ENCODE measurements around the gene BICD2.
A peak's percentile ranks its signal among the peaks of the same experiment; 100 is the strongest.
"Not testable (repeated sequence)": the region's sequence is repeated elsewhere in the genome, so short reads cannot be mapped to it uniquely, and the experiment has no call there.

The BICD2 gene

DNA sequence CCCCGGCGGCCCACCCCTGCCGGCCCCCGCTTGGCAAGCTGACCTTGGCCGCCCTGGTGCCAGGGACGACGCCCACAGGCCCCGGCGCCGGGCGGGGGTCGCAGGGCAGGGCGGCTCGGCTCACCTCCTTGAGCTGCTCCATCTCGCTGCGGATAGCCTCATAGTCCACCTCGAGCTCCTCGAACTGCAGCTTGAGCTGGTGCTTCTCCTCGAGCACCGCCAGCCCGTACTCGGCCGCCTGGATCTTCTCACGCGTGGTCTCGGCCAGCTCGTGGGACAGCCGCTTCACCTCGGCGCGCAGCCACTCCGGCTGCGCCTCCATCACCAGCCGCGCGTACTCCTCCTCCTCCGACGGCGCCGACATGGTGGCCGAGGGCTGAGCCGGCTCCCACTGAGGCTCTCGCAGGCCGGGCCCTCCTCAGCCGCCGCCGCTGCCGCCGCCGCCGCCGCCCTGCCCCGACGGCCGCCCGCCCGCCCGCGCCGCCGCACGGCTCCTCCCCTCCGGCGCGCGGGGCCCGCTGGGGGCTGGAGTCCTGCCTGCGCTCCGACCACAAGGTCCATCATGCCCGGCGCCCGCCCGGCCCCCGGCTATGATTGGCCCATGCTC is at the start of gene BICD2:
Gene BICD2, minus strand, starts transcription at position 453 of the 607 bp plus-strand sequence. Its CDS starts 89 bp downstream, at position 364.
- no peak for DNase-seq (ENCODE audit: low read depth in 2 of 2, low spot score in 1 of 2)

DNA sequence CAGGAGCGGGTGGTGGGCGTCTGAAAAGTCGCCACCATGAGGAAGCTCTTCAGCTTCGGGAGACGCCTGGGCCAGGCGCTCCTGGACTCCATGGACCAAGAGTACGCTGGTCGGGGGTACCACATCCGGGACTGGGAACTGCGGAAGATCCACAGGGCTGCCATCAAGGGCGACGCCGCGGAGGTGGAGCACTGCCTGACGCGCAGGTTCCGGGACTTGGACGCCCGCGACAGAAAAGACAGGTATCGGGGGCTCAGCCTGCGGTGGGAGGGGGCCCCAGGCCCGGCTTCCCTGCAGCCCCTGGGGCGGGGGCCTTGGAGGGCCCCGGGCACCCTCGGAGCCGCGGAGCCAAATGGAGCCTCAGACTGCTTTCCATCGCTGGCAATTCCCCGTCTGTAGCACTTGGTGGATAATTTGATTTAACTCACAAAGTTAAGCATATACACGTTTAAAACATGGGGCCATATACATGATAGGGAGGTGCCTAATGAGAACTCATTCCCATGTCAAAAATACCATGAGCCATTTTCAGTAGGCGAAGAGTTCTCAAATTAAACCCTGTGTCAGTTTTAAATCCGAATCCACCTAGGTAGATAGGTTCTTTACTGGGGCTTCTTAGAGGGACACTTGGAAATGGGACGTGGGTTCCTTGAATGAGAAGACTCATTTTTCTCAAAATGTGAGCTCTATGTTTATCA is 45.1 kb upstream of the BICD2 start:
- not testable (repeated sequence) for DNase-seq (ENCODE audit: low read depth in 2 of 2, low spot score in 1 of 2)

DNA sequence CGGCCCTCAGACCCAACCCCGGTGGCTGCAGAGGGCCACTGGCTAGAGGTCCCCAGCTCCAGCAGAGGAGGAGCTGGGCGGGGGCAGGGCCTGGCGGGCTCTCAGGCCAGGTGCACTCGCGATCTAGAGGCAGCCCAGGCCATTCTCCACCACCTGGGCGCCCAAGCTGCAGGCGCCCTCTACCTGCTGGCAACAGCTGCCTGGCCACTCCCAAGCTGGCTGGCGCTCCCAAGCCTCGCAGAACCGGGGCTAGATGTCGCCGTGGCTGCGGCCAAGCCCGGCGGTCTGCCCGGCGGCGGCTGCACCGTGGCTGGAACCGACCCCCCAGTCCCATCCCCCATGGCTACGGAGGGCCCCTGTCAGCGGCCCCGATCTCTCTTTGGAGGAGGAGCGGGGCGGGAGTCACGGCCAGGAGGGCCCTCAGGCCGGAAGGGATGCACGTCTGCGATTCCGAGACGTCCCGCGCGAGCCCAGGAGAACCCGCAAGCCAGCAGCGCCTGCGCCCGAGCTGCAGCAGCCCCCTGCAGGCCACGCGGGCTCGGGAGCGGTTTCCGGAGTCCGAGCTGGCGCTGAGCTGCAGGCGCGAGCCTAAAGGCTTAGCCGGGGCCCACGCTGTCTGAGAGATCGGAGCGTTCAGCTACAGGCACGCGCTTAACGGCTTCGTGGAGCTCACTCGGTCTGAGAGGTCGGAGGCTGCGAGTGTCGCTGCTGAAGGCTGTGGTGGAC is 44.3 kb upstream of the BICD2 start:
- no peak for DNase-seq (ENCODE audit: low read depth in 2 of 2, low spot score in 1 of 2)

DNA sequence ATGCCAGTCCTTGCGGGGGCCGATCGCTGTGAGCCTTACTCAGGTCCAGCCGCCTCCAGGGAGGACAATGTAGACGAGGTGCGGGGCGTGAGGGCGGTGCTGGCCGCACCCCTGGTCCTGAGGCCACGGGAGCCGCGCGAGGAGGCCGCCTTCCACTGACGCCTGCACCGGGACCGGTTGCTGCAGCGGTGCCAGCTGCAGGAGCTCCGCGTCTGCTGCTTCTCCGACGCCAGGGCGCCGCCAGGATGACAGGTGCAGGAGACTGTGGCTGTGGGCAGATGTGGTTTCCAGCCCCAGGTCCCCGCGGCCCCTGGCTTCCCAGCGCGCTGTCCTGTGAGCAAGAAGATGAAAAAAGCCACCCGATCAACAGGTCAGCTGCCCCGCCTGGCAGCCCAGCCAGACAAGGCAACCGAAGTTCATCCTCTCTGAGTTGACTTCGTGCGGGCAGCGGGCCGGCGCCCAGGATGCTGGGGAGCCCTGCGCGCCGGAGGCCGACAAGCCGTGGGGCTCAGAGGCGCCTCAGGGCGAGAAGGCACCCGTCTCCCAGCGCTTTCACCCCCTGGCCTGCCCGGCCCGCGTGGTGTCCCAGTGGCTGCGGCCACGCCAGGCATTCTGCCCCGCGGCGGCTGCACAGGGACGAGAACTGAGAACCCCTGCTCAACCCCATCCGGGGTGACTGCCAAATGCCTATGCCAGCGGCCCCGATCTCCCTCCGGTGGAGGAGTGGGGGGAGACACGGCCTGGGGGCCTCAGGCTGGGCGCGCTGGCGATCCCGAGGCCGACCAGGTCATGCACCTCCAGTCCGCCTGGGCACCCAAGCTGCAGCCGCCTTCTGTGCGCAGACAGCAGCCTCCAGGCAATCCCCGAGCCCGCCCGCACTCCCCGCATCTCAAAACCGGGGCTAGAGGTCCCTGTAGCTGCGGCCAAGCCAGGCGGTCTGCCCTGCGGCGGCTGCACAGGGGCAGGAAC is 43.4 kb upstream of the BICD2 start:
- no peak for DNase-seq (ENCODE audit: low read depth in 2 of 2, low spot score in 1 of 2)

DNA sequence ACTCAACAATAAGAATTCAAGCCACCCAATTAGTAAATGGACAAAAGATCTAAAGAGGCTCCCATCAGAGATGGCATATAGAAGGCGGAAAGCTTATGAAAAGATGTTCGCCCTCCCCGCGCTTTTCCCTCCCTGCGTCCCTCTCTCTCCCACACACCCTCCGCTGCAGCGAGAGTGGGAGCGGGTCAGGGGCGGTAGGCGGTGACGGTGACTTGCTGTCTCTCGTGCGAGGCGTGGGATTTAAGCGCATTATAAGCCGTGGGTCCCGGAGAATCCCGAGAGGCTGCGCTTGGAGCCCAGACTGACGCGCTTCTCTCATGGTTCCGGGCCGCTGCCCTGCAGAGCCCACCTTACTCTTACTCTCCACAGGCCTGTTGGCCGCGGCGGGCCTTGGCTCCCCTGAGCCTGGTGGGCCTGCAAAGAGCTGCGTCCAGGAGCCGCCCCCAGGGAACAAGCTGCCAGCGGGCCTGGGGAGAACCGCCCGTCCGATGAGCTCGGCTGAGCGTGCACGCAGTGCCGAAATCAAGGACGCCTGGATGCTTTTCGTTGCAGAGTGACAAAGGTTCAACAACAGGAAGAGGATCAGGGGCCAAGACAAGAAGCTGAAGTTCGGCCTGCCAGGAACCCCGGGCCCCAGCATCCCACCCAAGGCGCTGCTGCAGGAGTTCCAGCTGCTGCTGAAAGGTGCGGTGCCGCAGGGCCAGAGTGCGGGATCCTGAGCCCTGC is 42.6 kb upstream of the BICD2 start:
- DNase-seq (ENCODE audit: low read depth in 2 of 2, low spot score in 1 of 2) = no peak

DNA sequence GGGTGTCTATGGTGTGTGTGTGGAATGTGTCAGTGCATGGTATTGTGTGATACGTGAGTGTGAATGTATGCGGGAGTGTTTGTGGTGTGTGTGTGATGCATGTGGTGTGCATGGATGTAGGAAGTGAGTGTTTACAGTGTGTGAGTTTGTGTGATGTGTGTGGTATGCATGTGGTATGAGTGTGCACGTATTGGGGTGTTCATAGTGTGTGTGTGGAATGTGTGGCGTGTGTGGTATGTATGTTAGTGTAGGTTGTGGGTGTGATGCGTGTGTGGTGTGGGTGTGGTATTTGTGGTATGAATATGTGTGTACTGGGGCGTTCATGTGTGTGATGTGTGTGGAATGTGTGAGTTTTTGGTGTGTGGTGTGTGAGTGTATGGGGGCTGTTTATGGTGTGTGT is 40.1 kb upstream of the BICD2 start:
- DNase-seq (ENCODE audit: low read depth in 2 of 2, low spot score in 1 of 2) = no peak

DNA sequence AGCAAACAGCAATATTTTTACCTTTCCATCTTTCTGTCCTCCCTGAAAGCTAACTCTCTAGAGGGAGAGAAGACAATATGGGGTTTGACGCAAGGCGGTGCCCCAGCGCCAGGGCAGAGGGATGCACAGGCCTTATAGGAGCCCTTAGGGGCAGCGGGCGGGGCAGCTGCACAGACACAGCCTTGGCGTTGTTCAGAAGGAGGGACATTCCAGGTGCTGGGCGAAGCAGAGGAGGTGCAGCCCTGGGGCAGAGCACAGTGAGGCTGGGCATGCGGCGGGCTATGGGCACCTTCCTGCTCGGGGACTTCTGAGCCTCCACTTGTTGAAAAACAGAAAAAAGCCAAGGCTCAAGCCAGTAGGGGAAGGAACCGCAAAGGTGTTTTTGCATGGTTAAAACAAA is 33.7 kb upstream of the BICD2 start:
- no peak for DNase-seq (ENCODE audit: low read depth in 2 of 2, low spot score in 1 of 2)

DNA sequence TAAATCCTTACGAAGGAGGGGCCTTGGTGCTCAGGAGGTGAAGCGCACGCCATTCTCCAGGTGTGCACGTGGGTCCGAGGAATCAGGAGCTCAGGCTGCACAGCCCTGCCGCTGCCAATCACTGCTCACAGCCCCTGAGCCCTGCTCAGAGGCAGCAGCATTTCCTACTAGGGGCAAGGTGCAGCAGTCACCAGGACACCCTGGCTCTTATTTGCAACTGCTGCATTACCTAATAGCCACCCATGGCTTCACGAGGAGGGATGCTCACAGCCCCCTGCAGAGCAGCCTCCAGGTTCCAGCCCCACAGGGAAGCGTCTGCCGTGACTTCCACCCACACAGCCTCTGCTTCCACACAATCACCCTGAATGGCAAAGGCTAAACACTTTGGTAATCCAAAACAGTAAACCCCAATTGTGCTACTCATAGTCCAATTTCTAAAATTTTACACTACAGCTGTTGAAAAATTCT is 31.7 kb upstream of the BICD2 start:
- DNase-seq (ENCODE audit: low read depth in 2 of 2, low spot score in 1 of 2) = not testable (repeated sequence)

DNA sequence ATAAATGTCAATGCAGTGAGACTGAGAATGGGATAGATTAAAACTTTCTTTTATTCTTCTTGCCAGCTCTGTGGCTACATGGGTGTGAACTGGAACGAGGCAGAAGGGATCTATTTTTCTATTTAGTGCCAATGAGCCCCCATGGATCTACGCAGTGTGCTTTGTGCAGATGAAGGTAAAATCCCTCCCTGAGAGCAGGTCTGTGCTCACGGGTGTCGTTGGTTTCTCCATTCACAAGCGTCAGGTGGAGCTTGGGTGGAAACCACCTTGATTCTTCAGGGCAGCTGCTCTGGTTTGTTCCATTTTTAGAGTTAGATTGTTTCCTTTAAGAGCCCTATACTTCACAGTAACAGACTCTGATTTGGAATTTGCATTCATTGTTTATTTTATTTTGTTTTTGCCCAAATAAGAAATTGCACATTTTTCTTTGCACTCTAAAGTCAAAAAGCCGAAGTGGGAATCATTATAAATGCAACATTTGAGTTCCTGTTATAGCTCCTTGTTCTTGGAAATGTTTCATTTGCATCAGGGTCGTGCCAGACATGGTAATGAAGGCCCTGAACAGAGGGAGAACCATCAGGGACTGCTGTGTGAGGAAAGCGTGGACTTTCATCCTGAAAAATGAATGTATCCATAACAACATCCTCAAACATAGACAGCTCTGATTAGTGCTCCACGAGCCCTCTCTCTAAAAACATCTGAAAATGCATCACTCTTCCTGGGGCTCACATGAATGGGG is 31.1 kb upstream of the BICD2 start:
- no peak for DNase-seq (ENCODE audit: low read depth in 2 of 2, low spot score in 1 of 2)

DNA sequence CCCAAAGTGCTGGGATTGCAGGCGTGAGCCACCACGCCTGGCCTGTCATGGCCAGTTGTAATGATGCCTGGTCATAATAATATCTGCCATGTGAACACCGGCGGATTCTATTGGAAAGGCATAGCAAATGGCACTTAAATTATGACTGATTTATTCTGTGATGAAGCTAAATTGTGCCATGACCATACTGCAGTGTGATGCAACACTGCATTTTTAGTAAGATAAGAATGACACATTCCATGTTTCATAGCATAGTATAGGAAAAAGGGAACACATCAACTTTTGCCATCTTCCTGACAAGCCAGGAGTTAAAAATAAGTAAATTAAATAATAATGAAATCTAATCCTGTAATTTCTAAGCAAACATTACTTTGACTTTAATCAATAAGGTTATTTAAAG is 30.4 kb upstream of the BICD2 start:
- DNase-seq (ENCODE audit: low read depth in 2 of 2, low spot score in 1 of 2) = no peak

DNA sequence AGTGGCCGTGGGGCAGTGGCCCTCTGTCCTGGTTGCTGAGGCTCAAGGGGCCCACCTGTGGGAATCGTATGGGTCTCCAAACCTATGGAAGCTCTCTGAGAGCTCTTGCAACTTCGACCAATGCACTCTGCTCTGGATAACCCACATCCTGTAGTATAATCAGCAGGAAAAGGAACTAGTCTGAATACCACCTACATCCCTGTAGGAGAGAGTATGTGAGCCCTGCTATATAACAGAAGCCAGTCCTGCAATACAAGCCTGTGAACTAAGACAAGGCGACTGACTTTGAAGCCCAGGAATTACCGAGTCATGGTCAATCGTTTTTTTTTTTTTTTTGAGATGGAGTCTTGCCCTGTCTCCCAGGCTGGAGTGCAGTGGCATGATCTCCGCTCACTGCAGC is 29.8 kb upstream of the BICD2 start:
- no peak for DNase-seq (ENCODE audit: low read depth in 2 of 2, low spot score in 1 of 2)

DNA sequence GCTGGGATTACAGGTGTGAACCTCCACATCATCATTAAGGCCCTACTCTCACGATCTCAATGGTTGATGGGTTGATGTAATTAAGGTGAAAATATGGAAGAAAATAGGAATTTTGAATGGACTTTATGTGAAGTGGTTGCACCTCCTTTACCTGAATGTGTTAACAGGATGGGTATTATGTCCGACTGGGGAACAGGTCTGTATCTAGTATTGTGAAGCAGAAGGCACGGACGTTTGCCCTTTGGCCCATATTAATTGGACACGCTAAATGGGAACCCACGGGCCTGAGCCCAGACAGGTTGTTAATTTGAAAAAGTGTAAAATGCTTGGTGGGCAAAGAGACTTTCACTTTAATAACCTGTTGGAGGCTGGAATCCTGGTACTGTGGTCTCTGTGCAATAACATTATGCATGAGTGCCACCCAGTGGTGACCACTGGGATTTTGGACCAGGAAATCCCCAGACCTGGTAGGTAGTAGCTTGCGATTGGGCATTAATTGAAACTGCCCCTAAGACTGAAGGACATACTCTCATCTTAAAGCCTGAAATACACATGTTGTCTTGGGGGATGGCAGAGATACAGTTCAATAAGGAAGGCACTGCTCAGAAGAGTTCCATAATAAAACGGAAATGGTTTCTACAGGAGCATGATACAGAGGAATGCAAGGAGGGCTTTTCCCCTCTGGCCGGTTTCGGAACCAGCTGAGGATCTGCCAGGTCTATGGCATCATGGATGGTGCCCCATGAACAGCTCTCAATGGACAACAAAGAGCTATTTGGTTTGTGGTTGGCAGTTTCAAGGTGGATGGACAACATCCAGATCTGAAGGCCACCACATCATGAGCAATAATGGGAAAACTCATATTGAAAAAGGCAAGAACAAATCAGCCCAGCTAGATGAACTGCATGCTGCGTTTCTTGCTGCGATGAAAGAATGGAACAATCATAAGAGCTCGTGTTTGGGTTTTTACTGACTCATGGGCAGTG is 26.2 kb upstream of the BICD2 start:
- DNase-seq (ENCODE audit: low read depth in 2 of 2, low spot score in 1 of 2) = peak; percentile 32 to 47

DNA sequence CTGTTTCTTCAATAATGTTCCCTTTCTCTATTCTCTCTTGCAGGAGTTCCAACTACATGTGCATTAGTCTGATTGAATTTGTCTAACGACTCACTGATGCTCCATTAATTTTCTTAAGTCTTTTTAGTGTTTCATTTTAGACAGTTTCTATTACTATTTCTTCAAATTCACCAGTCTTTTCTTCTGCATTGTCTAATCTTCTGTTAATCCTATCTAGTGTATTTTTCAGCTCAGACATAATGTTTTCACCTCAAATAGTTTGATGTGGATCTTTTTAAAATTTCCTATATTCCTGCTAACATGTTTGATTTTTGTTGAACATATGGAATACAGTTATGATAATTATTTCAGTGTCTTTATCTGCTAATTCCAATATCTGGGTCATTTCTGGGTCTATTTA is 21.7 kb upstream of the BICD2 start:
- no peak for DNase-seq (ENCODE audit: low read depth in 2 of 2, low spot score in 1 of 2)

DNA sequence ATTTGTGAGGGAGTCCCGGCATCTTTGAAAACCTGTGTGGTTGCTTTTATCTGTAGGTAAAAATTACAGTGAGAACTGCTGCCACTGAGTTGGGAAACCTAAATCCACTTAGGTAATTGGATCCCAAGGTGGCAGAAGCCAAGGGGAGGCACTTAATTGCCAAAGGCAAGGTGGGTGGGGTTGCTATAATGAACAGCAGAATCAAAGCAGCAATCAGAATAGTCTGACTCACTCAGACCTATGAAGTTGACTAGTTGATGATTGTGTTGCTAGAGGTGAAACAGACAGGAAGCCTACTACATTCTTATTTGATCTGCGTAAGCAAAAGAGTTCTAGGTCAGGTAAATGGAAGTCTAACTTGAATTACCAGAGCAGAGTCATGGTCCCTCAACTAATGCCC is 17.3 kb upstream of the BICD2 start:
- no peak for DNase-seq (ENCODE audit: low read depth in 2 of 2, low spot score in 1 of 2)

DNA sequence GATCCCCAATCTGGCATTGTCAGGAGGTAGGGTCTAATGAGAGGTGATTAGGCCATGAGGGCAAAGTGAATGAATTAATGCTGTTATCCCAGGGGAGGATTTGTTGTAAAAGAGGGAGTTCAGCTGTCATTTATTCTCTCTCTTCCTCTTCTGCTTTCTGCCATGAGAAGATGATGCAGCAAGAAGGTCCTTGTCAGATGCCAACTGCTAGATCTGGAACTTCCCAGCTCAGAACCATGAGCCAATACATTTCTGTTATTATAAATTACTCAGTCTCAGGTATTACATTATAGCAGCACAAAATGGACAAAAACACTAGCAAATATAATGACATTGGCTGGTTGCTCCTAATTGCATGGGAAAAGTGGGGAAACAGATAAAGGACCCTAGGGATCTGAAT is 15.6 kb upstream of the BICD2 start:
- no peak for DNase-seq (ENCODE audit: low read depth in 2 of 2, low spot score in 1 of 2)

DNA sequence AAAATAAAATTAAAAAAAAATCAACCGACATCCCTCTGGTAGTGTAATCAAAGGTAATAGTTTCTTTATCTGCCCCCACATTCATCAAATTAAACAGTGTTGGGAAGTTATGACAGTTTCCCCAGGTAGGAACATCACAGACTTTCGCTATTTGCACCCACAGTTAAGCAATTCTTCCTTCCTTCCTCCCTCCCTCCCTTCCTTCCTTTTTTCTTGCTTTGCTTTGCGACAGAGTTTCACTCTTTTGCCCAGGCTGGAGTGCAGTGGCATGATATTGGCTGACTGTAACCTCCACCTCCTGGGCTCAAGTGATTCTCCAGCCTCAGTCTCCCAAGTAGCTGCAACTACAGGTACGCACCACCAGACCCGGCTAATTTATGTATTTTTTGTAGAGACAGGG is 10.8 kb upstream of the BICD2 start:
- DNase-seq (ENCODE audit: low read depth in 2 of 2, low spot score in 1 of 2) = no peak

DNA sequence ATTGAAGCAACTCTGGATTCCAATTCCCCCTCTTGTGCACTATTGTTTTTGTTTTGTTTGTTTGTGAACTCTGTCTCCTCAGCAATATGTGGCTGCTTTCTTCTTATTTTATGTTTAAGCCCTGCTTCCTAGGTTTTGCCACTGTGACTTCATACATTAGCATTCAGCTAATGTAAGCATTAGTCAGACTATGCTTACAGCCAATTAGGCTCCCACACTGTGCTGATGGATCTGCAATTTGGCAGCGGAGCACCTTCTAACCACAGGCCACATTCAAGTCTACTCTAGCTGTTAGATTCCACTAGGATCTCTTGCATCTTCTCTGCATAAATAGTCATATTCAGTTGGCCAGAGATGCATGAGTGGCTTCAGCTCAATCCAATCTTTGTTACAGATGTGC is 9.6 kb upstream of the BICD2 start:
- no peak for DNase-seq (ENCODE audit: low read depth in 2 of 2, low spot score in 1 of 2)

DNA sequence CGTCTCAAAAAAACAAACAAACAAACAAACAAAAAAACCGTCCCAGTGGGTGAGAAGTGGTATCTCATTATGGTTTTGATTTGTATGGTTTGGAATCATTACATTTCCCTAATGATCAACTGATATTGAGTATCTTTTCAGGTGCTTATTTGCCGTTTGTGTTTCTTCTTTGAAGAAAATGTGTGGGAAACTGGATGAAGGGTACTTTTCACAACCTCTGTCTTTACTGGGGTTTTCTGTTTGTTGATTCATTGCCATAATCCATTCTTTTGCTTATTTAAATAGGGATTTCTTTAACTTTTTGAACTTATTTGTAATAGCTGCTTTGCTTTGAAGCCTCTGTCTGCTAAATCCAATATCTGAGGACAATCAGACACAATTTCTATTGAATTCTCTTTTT is 9.2 kb upstream of the BICD2 start:
- DNase-seq (ENCODE audit: low read depth in 2 of 2, low spot score in 1 of 2) = no peak

DNA sequence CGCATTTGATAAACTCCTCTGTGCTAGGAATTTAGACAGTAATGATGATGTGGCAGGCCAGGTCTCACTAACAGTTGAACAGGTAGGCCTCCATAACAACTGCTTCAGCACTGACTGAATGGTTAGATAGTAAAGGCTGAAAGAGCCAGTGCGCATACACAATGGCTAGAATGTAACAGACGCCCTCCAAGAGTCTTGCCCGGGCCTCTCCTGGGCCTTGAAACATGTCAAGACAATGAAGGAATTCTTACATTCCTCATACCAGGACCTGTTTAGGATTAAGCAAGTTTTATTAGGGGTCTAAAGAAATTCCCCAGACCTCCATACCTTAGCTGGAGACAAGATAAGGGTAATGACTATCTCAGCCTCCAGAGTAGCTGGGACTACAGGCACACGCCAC is 6.7 kb upstream of the BICD2 start:
- DNase-seq (ENCODE audit: low read depth in 2 of 2, low spot score in 1 of 2) = no peak

All from stimulated activated CD8-positive, alpha-beta memory T cell treated with anti-CD3 and anti-CD28 coated beads, Interleukin-4, amount 100 ng/mL, for 4 hours (primary cell).